A549 (cell line): ENCODE results near the gene METTL2B.
"Not testable (repeated sequence)": the region's sequence is repeated elsewhere in the genome, so short reads cannot be mapped to it uniquely, and the experiment has no call there.

Experiments
- HDAC2 ChIP-seq: fragments of 200-600 bp; sonication (generic); IDR thresholded peaks from 2 replicates; pipeline ENCODE4 v1.6.1; 2016
- HEYL ChIP-seq: fragments of 250-450 bp; sonication (Bioruptor Pico); IDR thresholded peaks from 2 replicates; pipeline ENCODE4 v1.8.0; 2021; ENCODE audit warnings: mild to moderate bottlenecking, moderate library complexity
- JUNB ChIP-seq: fragments of >200 bp; sonication (Bioruptor Twin); formaldehyde crosslinking; IDR thresholded peaks from 2 replicates; pipeline ENCODE4 v1.6.1; 2016
- NFE2L2 ChIP-seq: fragments of 150-350 bp; conservative IDR thresholded peaks from 2 replicates; pipeline ENCODE4 v1.6.1; 2014; ENCODE audit warnings: low read length
- POLR2A ChIP-seq: IDR thresholded peaks from 2 replicates; pipeline ENCODE4 v1.6.1; 2012; ENCODE audit warnings: mild to moderate bottlenecking, low read length
- POLR2AphosphoS2 ChIP-seq: conservative IDR thresholded peaks from 2 replicates; pipeline ENCODE4 v1.6.1; 2012; ENCODE audit warnings: low read length, improper control_type of control experiment, inconsistent platforms
- RFX5 ChIP-seq: fragments of 450-650 bp; IDR thresholded peaks from 2 replicates; pipeline ENCODE4 v1.7.1; 2014; ENCODE audit warnings: antibody characterized with exemption, mild to moderate bottlenecking, moderate library complexity
- RNF2 ChIP-seq: fragments of 200-600 bp; sonication (generic); IDR thresholded peaks from 2 replicates; pipeline ENCODE4 v1.6.1; 2016; ENCODE audit warnings: low read depth, mild to moderate bottlenecking, antibody characterized with exemption, moderate library complexity, borderline replicate concordance
- ZSCAN20 ChIP-seq: fragments of 250-450 bp; sonication (Bioruptor Pico); IDR thresholded peaks from 2 replicates; pipeline ENCODE4 v1.8.0; 2022; ENCODE audit warnings: mild to moderate bottlenecking, moderate library complexity
- TF ChIP-seq, protein P1 (sequence below): fragments of >200 bp; sonication (Bioruptor Twin); formaldehyde crosslinking; IDR thresholded peaks from 3 replicates; pipeline ENCODE4 v1.5.1; 2016
- TF ChIP-seq, protein P2 (sequence below): fragments of 250-450 bp; sonication (Bioruptor Pico); IDR thresholded peaks from 2 replicates; pipeline ENCODE4 v1.5.0; 2021; ENCODE audit warnings: mild to moderate bottlenecking, moderate library complexity, borderline replicate concordance

DNA sequence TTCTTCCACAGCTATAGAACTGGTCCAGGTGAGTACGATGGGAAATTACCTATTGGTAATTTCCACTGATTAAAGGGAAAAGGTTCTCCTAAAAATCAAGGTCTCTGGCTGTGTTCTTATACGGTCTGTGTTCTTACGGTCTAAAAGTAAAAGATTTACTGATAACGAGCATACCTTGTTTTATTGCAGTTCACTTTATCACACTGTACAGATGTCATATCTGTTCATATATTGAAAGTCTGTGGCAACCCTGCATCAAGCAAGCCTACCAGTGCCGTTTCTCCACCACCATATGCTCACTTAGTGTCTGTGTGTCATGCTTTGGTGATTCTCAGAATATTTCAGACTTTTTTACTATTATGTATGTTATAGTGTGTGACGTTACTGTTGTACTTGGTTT lies 11.6 kb downstream of the METTL2B start:
- TF ChIP-seq, protein P1, sequence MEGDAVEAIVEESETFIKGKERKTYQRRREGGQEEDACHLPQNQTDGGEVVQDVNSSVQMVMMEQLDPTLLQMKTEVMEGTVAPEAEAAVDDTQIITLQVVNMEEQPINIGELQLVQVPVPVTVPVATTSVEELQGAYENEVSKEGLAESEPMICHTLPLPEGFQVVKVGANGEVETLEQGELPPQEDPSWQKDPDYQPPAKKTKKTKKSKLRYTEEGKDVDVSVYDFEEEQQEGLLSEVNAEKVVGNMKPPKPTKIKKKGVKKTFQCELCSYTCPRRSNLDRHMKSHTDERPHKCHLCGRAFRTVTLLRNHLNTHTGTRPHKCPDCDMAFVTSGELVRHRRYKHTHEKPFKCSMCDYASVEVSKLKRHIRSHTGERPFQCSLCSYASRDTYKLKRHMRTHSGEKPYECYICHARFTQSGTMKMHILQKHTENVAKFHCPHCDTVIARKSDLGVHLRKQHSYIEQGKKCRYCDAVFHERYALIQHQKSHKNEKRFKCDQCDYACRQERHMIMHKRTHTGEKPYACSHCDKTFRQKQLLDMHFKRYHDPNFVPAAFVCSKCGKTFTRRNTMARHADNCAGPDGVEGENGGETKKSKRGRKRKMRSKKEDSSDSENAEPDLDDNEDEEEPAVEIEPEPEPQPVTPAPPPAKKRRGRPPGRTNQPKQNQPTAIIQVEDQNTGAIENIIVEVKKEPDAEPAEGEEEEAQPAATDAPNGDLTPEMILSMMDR = not testable (repeated sequence)
- TF ChIP-seq POLR2A; HEYL (CRISPR knock-in tag); ZSCAN20; JUNB; NFE2L2; POLR2AphosphoS2; HDAC2; RFX5; RNF2: not testable (repeated sequence)
- TF ChIP-seq, protein P2, sequence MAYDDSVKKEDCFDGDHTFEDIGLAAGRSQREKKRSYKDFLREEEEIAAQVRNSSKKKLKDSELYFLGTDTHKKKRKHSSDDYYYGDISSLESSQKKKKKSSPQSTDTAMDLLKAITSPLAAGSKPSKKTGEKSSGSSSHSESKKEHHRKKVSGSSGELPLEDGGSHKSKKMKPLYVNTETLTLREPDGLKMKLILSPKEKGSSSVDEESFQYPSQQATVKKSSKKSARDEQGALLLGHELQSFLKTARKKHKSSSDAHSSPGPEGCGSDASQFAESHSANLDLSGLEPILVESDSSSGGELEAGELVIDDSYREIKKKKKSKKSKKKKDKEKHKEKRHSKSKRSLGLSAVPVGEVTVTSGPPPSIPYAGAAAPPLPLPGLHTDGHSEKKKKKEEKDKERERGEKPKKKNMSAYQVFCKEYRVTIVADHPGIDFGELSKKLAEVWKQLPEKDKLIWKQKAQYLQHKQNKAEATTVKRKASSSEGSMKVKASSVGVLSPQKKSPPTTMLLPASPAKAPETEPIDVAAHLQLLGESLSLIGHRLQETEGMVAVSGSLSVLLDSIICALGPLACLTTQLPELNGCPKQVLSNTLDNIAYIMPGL (CRISPR knock-in tag) = not testable (repeated sequence)
